ENCODE data around the gene FRA10AC1. TPM values are rescaled to one million over a fixed set of nuclear protein-coding genes. Genes with fewer than 3 reads are reported as not detected.

FRA10AC1 gene
- total RNA-seq (2022), result 6.5 and 7.6 TPM in 2 replicates
- Bru-seq, nascent RNA, result percentile 66 among the genes with signal in this experiment
- BruChase-seq, experiment 1, labeled RNA remaining after a 6-hour chase, result percentile 59 among the genes with signal in this experiment
- BruChase-seq, experiment 2, labeled RNA remaining after a 2-hour chase, result percentile 72 among the genes with signal in this experiment
- long read RNA-seq, transcript FRA10AC1-201 (14 exons, 3,089 nt), result major isoform, 6 of 11 reads
- long read RNA-seq, partial matches to known transcripts, result 2 of 11 reads
- long read RNA-seq, other reads (novel, unspliced or antisense), result 3 of 11 reads

DNA sequence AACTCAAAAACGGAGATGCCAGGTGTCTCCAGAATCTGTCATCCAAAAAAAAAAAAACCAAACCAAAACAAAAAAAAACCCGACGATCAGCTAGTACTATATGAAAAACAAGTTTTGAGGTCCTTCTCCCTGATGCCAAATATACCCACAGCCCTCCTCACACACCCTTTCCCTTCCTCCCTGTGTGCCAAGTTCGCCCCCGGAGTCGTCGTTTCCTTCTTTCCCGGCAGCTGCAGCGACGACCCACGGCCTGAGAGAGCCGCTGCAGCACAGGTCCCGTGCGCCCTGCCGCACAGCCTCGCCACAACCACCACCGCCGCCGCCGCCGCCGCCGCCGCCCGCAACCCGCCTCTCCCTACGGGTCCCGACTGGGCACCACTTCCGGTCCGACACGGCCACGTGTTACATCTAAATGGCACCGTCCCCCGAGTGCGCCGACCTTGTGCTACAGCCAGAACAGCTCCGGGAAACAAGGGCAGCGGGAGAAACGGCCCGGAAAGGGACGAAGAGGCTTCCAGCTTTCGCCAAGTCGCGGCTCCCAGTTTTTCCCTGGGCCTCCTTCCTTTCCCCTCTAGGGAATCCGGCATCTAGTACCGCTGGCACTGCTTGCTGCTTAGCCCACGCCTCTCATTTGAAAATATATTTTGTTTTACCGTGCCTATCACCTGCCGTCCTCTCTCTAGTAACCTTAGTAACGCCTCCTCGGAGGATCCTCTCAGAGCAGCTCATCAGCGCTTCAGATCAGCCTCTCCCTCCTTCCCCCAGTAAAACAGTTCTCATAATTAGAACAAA is at the start of gene FRA10AC1:
TSS of gene FRA10AC1 (minus strand) at position 383 of the 792 bp plus-strand sequence. CDS start 2,486 bp downstream, outside the sequence.
- Mint-ChIP-seq H3K27me3 (ENCODE audit: unreplicated experiment) (peaks cover 6% of the 10 kb centered on the region), H3K36me3 (ENCODE audit: insufficient read depth, unreplicated experiment) (no peaks in the 10 kb centered on the region), H3K4me1 (ENCODE audit: low read depth, unreplicated experiment) (no peaks in the 10 kb centered on the region), H3K27ac (ENCODE audit: unreplicated experiment) (no peak within 1 kb of the TSS), H3K9me3 (ENCODE audit: low read depth, unreplicated experiment) (no peaks in the 10 kb centered on the region), H3K4me3 (ENCODE audit: low read depth, unreplicated experiment) (no peak within 1 kb of the TSS)
- TF ChIP-seq CTCF (IDR thresholded peaks at IDR 0.05; ENCODE audit: unreplicated experiment), result no peak
- no TSS peak for BruUV-seq (replicated peaks)
- intact Hi-C loops (cut with micrococcal nuclease; ENCODE audit: unreplicated experiment), result loop anchor here (2.0 kb wide), 1 partner anchor 114 kb away; no protein-coding TSS in a partner anchor
- DNase-seq, result peak; percentile 89
- CTCF ChIA-PET, result interaction anchor here (0.6 to 1.1 kb wide), 6 partner anchors 50 to 1032 kb away, joined by 3 to 6 read pairs (median 3); no protein-coding TSS in a partner anchor

GRCh38 chr10:93751832-93752231 is 49.4 kb upstream of the FRA10AC1 start:
- BruUV-seq (replicated peaks), result no TSS peak
- DNase-seq, result peak; percentile 32
- peaks cover 16% of the 10 kb centered on the region for H3K27me3 Mint-ChIP-seq (ENCODE audit: unreplicated experiment)
- intact Hi-C loops (cut with micrococcal nuclease; ENCODE audit: unreplicated experiment), result no loop called here
- no peak overlapping the region for H3K27ac Mint-ChIP-seq (ENCODE audit: unreplicated experiment)
- no peak for TF ChIP-seq CTCF (IDR thresholded peaks at IDR 0.05; ENCODE audit: unreplicated experiment)
- no peak overlapping the region for H3K4me3 Mint-ChIP-seq (ENCODE audit: low read depth, unreplicated experiment)
- CTCF ChIA-PET, result no interaction called here
- H3K9me3 Mint-ChIP-seq (ENCODE audit: low read depth, unreplicated experiment), result no peaks in the 10 kb centered on the region
- peaks cover 14% of the 10 kb centered on the region for H3K4me1 Mint-ChIP-seq (ENCODE audit: low read depth, unreplicated experiment)
- H3K36me3 Mint-ChIP-seq (ENCODE audit: insufficient read depth, unreplicated experiment), result no peaks in the 10 kb centered on the region

- no peaks in the 10 kb centered on the region for H3K9me3 Mint-ChIP-seq (ENCODE audit: low read depth, unreplicated experiment)
- no peak overlapping the region for H3K27ac Mint-ChIP-seq (ENCODE audit: unreplicated experiment)
- no TSS peak for BruUV-seq (replicated peaks)
- no peaks in the 10 kb centered on the region for H3K36me3 Mint-ChIP-seq (ENCODE audit: insufficient read depth, unreplicated experiment)
- H3K4me3 Mint-ChIP-seq (ENCODE audit: low read depth, unreplicated experiment), result no peak overlapping the region
- H3K27me3 Mint-ChIP-seq (ENCODE audit: unreplicated experiment), result peaks cover 9% of the 10 kb centered on the region
- no peak for DNase-seq
- intact Hi-C loops (cut with micrococcal nuclease; ENCODE audit: unreplicated experiment), result no loop called here
- TF ChIP-seq CTCF (IDR thresholded peaks at IDR 0.05; ENCODE audit: unreplicated experiment), result no peak
- H3K4me1 Mint-ChIP-seq (ENCODE audit: low read depth, unreplicated experiment), result peaks cover 14% of the 10 kb centered on the region
- CTCF ChIA-PET, result no interaction called here
These were observed 48.7 kb upstream of the FRA10AC1 start for GRCh38 chr10:93751124-93751523.

DNA sequence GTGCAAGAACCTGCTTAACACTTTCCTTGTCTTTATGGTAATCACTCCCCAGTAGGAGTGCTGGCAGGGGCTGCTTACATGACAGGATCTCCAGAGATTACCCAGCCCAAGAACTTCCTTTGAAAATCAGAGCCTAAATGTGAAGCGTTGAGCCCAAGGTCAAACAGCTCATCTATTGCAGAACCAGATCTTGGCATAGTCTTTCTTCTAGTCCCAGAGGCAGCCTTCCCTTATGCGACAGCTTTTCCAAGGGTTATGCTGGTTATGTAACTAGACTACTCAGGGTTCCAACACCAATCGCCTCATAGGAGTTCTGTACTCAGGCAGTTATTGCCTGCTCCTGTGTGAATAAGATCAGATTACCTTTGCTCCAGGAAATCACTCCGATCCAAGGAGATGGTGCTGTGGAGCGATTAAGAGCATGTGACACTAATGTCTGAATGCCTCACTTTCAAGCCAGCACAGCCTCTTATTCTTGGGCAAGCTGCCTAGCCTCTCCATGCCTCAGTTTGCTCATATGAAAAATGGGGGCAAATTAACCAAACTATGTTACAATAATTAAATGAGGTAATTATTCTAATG is 46.9 kb upstream of the FRA10AC1 start:
- intact Hi-C loops (cut with micrococcal nuclease; ENCODE audit: unreplicated experiment), result loop anchor here (5.0 kb wide), 1 partner anchor 68 kb away; no protein-coding TSS in a partner anchor
- no peak for DNase-seq
- Mint-ChIP-seq H3K27ac (ENCODE audit: unreplicated experiment) (no peak overlapping the region), H3K27me3 (ENCODE audit: unreplicated experiment) (no peaks in the 10 kb centered on the region), H3K4me3 (ENCODE audit: low read depth, unreplicated experiment) (no peak overlapping the region), H3K36me3 (ENCODE audit: insufficient read depth, unreplicated experiment) (no peaks in the 10 kb centered on the region), H3K9me3 (ENCODE audit: low read depth, unreplicated experiment) (no peaks in the 10 kb centered on the region), H3K4me1 (ENCODE audit: low read depth, unreplicated experiment) (peaks cover 14% of the 10 kb centered on the region)
- no peak for TF ChIP-seq CTCF (IDR thresholded peaks at IDR 0.05; ENCODE audit: unreplicated experiment)
- BruUV-seq (replicated peaks), result no TSS peak
- CTCF ChIA-PET, result no interaction called here

All from Calu3 (cell line).